Measurements from ENCODE around the gene PLXNA4.

PLXNA4 gene

GRCh38 chr7:132124575-132124974, 451.7 kb downstream of the PLXNA4 start:
- in situ Hi-C loops (cut with HindIII; ENCODE audit: low pct_unique_long_range_greater_than_20kb, low sequenced_read_pairs), result no loop called here
- DNase-seq (ENCODE audit: low read depth in 1 of 2, low spot score in 1 of 2), result no peak
- no peak for TF ChIP-seq JUND (IDR thresholded peaks at IDR 0.05; ENCODE audit: low read depth)

DNA sequence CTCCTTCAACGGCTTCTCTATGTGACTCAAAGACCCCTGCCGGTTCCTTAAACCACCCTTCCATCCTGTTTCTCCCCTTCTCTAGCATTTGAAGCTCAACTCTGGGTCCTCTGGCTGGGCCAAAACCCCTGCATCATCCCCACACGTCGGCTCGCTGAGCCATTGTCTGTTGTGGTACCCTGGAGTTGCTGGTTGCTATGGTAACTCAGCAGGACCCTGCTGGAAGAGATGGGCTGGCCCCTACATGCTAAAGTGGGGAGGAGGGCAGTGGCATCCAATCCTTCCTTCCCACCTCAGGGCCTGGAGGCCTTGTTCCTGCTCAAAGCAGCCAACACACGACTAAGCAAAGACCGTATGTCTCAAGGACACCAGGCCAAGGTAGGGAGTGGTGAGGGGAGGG, 452.5 kb downstream of the PLXNA4 start:
- no peak for DNase-seq (ENCODE audit: low read depth in 1 of 2, low spot score in 1 of 2)
- in situ Hi-C loops (cut with HindIII; ENCODE audit: low pct_unique_long_range_greater_than_20kb, low sequenced_read_pairs), result no loop called here
- TF ChIP-seq JUND (IDR thresholded peaks at IDR 0.05; ENCODE audit: low read depth), result no peak

DNA sequence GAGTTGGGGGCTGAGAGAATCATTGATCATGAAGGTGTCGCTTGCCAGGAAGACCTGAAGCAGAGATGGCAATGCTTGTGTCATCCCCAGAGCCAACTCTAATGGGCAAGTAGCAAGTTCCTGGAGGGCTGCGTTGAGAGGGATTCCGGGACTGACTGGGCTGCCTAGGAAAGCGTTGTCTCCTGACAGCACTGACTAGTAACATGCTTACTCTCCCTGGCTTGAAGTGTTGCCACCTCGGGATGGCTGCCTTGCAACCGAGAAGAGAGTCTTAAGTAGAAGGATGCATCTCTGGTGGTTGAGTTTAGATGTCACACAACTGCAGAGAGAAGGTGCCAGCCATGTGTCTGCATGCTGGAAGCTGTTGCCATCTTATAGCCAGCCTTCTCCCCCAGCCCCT, 453.4 kb downstream of the PLXNA4 start:
- in situ Hi-C loops (cut with HindIII; ENCODE audit: low pct_unique_long_range_greater_than_20kb, low sequenced_read_pairs), result no loop called here
- DNase-seq (ENCODE audit: low read depth in 1 of 2, low spot score in 1 of 2), result no peak
- TF ChIP-seq JUND (IDR thresholded peaks at IDR 0.05; ENCODE audit: low read depth), result no peak

- in situ Hi-C loops (cut with HindIII; ENCODE audit: low pct_unique_long_range_greater_than_20kb, low sequenced_read_pairs), result no loop called here
- no peak for DNase-seq (ENCODE audit: low read depth in 1 of 2, low spot score in 1 of 2)
- no peak for TF ChIP-seq JUND (IDR thresholded peaks at IDR 0.05; ENCODE audit: low read depth)
Observed at GRCh38 chr7:132121987-132122386, 454.3 kb downstream of the PLXNA4 start.

- DNase-seq (ENCODE audit: low read depth in 1 of 2, low spot score in 1 of 2), result no peak
- TF ChIP-seq JUND (IDR thresholded peaks at IDR 0.05; ENCODE audit: low read depth), result no peak
- in situ Hi-C loops (cut with HindIII; ENCODE audit: low pct_unique_long_range_greater_than_20kb, low sequenced_read_pairs), result no loop called here
Observed at GRCh38 chr7:132118641-132119040, 457.6 kb downstream of the PLXNA4 start.

DNA sequence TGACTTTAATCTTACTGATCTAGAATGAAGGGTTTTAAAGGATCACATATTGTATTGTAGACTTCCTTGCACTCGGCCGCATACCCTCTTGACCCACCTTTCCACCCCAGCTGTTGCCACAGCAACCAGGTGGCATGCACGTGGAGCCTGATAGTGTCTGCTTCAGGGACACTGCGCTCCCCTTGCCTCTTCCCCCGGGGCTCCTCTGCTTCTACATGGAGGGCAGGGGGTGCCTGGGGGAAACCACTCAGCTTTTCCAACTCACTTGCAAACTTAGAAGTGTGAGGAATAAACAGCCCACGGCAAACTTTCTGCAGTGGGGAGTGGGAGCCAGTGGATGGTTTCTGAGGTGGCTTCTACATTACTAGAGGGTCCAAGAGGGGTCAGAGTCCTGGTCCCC, 458.6 kb downstream of the PLXNA4 start:
- no peak for TF ChIP-seq JUND (IDR thresholded peaks at IDR 0.05; ENCODE audit: low read depth)
- in situ Hi-C loops (cut with HindIII; ENCODE audit: low pct_unique_long_range_greater_than_20kb, low sequenced_read_pairs), result no loop called here
- no peak for DNase-seq (ENCODE audit: low read depth in 1 of 2, low spot score in 1 of 2)

GRCh38 chr7:132117181-132117580, 459.1 kb downstream of the PLXNA4 start:
- no peak for DNase-seq (ENCODE audit: low read depth in 1 of 2, low spot score in 1 of 2)
- in situ Hi-C loops (cut with HindIII; ENCODE audit: low pct_unique_long_range_greater_than_20kb, low sequenced_read_pairs), result no loop called here
- TF ChIP-seq JUND (IDR thresholded peaks at IDR 0.05; ENCODE audit: low read depth), result no peak

DNA sequence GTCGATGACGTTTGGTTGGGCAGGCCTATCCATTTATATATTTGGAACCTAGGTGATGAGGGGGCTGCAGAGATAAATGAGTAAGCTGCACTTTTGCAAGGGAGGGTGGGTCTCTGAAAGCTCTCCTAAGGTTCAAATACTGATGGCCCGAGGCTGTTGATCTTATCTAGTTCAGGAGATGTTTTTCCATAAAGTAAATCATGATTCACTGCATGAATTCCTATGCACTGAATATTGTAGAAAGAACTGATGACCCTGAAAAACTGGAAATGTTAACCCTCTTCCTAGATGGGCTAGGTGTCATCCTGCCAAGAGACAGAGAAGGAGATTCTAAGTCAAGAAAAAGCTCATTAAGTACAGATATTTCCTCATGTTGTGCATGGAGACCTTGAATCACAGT, 459.9 kb downstream of the PLXNA4 start:
- no peak for DNase-seq (ENCODE audit: low read depth in 1 of 2, low spot score in 1 of 2)
- in situ Hi-C loops (cut with HindIII; ENCODE audit: low pct_unique_long_range_greater_than_20kb, low sequenced_read_pairs), result no loop called here
- no peak for TF ChIP-seq JUND (IDR thresholded peaks at IDR 0.05; ENCODE audit: low read depth)

GRCh38 chr7:132115758-132116157, 460.5 kb downstream of the PLXNA4 start:
- DNase-seq (ENCODE audit: low read depth in 1 of 2, low spot score in 1 of 2), result no peak
- no peak for TF ChIP-seq JUND (IDR thresholded peaks at IDR 0.05; ENCODE audit: low read depth)
- in situ Hi-C loops (cut with HindIII; ENCODE audit: low pct_unique_long_range_greater_than_20kb, low sequenced_read_pairs), result no loop called here

DNA sequence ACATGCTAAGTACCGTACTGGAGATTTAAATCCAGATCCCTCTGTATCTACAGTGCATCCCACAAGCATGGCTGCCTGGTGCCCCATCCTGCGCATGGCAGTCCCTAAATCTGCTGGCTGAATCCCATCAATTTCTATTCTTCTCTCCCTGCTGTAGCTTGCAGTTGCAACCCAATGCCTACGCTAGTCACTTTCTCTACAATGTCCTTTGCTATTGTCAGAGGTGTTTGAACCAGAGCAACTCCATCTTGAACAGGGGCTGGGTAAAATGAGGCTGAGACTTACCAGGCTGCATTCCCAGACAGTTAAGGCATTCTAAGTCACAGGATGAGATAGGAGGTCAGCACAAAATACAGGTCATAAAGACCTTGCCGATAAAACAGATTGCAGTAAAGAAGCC, 461.2 kb downstream of the PLXNA4 start:
- no peak for TF ChIP-seq JUND (IDR thresholded peaks at IDR 0.05; ENCODE audit: low read depth)
- no peak for DNase-seq (ENCODE audit: low read depth in 1 of 2, low spot score in 1 of 2)
- in situ Hi-C loops (cut with HindIII; ENCODE audit: low pct_unique_long_range_greater_than_20kb, low sequenced_read_pairs), result no loop called here

DNA sequence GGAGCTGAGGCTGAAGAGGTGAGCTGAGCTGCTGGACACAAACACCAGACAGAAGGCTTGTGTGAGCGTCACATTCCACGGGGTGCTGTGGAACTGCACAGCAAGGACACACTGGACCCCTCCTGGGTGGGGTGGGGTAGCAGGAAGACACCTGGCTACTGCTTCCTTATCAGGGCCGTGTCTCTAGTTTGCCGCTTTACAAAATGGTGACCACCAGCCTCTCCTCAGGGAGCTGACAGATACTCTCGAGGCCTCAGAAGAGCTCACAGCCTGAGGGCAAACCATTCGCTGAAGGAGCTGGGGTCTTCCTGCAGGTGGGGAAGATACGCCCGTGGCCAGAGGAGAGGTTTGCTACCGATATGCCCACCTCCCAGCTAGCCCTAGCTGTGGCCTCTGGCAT, 461.9 kb downstream of the PLXNA4 start:
- TF ChIP-seq JUND (IDR thresholded peaks at IDR 0.05; ENCODE audit: low read depth), result no peak
- in situ Hi-C loops (cut with HindIII; ENCODE audit: low pct_unique_long_range_greater_than_20kb, low sequenced_read_pairs), result no loop called here
- DNase-seq (ENCODE audit: low read depth in 1 of 2, low spot score in 1 of 2), result no peak

DNA sequence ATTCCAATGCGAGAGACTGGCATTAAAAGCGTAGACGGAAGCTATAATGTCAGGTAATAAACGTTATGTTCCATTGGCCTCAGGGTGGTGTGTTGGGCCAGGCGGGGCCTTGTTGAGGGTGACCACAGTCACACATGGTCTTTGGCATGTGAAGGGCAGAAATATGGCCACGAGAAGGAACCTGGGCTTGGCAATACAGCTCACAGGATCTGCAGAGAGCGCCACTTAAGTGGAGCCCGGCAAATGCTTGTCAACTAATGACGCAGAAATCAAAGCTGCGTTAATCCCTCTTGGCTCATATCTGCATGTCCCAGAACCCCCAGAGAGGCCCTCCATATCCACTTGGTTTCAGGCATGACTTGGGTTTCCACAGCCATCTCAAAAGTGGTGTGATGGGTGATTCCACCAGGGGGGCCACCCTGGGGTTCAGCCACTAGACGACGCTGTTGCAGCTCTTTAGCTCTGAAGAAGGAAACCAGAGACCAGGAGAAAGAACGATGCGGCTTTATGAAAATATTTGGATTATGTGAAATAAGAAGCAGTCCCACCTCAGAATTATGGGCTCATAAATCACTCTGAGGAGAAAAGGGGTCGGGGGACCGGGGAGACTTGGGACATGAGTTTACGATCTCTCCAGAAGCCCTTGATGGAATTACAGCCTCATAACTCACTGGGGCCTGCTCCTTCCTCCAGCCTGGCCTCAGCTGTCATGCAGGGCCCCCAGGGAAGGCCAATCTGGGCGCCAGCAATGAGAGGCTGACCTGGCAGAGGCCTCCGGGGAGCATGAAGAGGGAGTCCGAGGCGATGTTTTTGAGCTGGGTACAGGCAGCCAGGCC, 462.5 kb downstream of the PLXNA4 start:
- in situ Hi-C loops (cut with HindIII; ENCODE audit: low pct_unique_long_range_greater_than_20kb, low sequenced_read_pairs), result no loop called here
- no peak for TF ChIP-seq JUND (IDR thresholded peaks at IDR 0.05; ENCODE audit: low read depth)
- no peak for DNase-seq (ENCODE audit: low read depth in 1 of 2, low spot score in 1 of 2)

DNA sequence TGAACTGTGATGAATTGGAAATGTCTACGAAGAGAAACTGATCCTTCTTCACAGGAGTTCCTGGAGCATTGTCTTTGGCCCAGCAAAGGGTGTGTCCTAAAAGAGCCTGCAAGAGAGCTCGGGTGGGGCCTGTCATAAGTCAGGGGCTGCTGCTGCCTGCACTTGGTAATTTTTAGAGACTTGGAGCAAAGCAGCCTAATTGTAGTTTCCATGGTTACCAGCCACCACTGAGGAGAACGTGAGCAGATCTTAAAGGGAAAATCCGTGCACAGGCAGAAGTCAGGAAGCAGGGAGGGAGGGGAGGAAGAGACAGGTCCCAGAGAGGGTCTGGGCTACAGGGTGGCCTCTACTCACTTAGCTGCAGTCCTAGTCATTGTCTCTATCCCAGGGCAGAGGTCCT, 463.6 kb downstream of the PLXNA4 start:
- TF ChIP-seq JUND (IDR thresholded peaks at IDR 0.05; ENCODE audit: low read depth), result no peak
- DNase-seq (ENCODE audit: low read depth in 1 of 2, low spot score in 1 of 2), result no peak
- in situ Hi-C loops (cut with HindIII; ENCODE audit: low pct_unique_long_range_greater_than_20kb, low sequenced_read_pairs), result no loop called here

DNA sequence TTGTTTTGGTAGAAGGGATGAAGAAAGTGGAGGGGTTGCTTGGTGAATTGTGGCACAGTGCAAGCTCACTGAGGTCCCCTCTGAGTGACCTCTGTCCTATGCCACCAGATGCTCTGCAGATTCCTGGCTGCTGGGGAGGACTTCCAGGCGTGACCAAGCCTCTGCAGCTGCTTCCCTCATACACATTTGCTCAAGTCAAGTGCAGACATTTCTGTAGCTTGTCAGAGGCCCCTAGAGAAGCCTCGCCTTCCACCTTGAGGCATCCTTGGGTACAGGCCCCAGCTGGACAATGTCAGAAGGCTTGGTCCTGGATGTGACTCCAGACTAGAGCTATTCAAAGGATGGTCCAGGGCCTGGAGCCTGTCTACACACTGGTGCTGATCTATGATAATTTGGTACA, 464.2 kb downstream of the PLXNA4 start:
- in situ Hi-C loops (cut with HindIII; ENCODE audit: low pct_unique_long_range_greater_than_20kb, low sequenced_read_pairs), result no loop called here
- TF ChIP-seq JUND (IDR thresholded peaks at IDR 0.05; ENCODE audit: low read depth), result no peak

More for the DNA sequence above, 464.2 kb downstream of the PLXNA4 start:
- no peak for DNase-seq (ENCODE audit: low read depth in 1 of 2, low spot score in 1 of 2)
